K562 (cell line): ENCODE results near the gene ACACB. TPM values are rescaled to one million over a fixed set of nuclear protein-coding genes. Genes with fewer than 3 reads are reported as not detected.
A peak's percentile ranks its signal among the peaks of the same experiment; 100 is the strongest.

Experiments used
- BRCA1 ChIP-seq, 2 experiments: fragments of 450-650 bp in 1 of 2; sonication (generic) in 1 of 2; formaldehyde crosslinking in 1 of 2; IDR thresholded peaks; 2 replicates each; pipeline versions ENCODE4 v1.5.0 to v1.6.1; 2017 to 2020; ENCODE audit warnings: mild to moderate bottlenecking in 1 of 2, missing genetic modification reagents in 1 of 2
- CBFA2T3 ChIP-seq: fragments of 450-650 bp; IDR thresholded peaks from 2 replicates; pipeline ENCODE4 v1.6.1; 2017
- CBX8 ChIP-seq: fragments of 200-600 bp; sonication (generic); IDR thresholded peaks from 2 replicates; pipeline ENCODE4 v1.6.1; 2012; ENCODE audit warnings: borderline replicate concordance, mixed run types, low read depth, mild to moderate bottlenecking, moderate library complexity, mixed read lengths, low read length, control low read depth, inconsistent platforms; ENCODE audit not compliant: poor library complexity, severe bottlenecking; ENCODE audit errors: extremely low read depth
- CHD4 ChIP-seq: fragments of 200-600 bp; sonication (generic); IDR thresholded peaks from 3 replicates; pipeline ENCODE4 v1.6.1; 2012; ENCODE audit warnings: low read depth, mild to moderate bottlenecking, mixed read lengths, low read length, inconsistent platforms; ENCODE audit not compliant: insufficient read depth, insufficient replicate concordance, poor library complexity, severe bottlenecking
- COPS2 ChIP-seq: fragments of 450-650 bp; conservative IDR thresholded peaks from 2 replicates; pipeline ENCODE4 v1.6.1; 2016; ENCODE audit warnings: mild to moderate bottlenecking, moderate library complexity
- HMGN3 ChIP-seq: IDR thresholded peaks from 2 replicates; pipeline ENCODE4 v1.6.1; 2011; ENCODE audit warnings: borderline replicate concordance, low read depth, mild to moderate bottlenecking, mixed read lengths, low read length; ENCODE audit not compliant: insufficient read length; ENCODE audit errors: extremely low read depth
- ID3 ChIP-seq, 2 experiments: fragments of 250-450 bp in 1 of 2; fragments of 450-650 bp in 1 of 2; sonication (Bioruptor Pico) in 1 of 2; IDR thresholded peaks; 2 replicates each; pipeline versions ENCODE4 v1.6.1 to v1.8.0; 2016 to 2021; ENCODE audit warnings: mild to moderate bottlenecking in 2 of 2, moderate library complexity in 2 of 2, missing compliant biosample characterization in 1 of 2, missing genetic modification characterization in 1 of 2
- KLF16 ChIP-seq: IDR thresholded peaks from 2 replicates; pipeline ENCODE4 v1.6.1; 2016; ENCODE audit warnings: antibody characterized with exemption
- NCOR1 ChIP-seq: fragments of 450-650 bp; IDR thresholded peaks from 2 replicates; pipeline ENCODE4 v1.6.1; 2016; ENCODE audit warnings: mild to moderate bottlenecking, moderate library complexity
- NR4A1 ChIP-seq, 2 experiments: fragments of 250-450 bp in 1 of 2; fragments of 450-650 bp in 1 of 2; sonication (Bioruptor Pico) in 1 of 2; IDR thresholded peaks; 2 replicates each; pipeline versions ENCODE4 v1.4.0 to v1.6.1; 2016 to 2020; ENCODE audit warnings: mild to moderate bottlenecking in 2 of 2, missing compliant biosample characterization in 1 of 2, missing genetic modification characterization in 1 of 2, moderate library complexity in 1 of 2
- NUFIP1 ChIP-seq: fragments of 450-650 bp; IDR thresholded peaks from 2 replicates; pipeline ENCODE4 v1.6.1; 2018; ENCODE audit not compliant: partially characterized antibody
- PHF20 ChIP-seq: fragments of 450-650 bp; IDR thresholded peaks from 2 replicates; pipeline ENCODE4 v1.6.1; 2018; ENCODE audit not compliant: partially characterized antibody
- PHF8 ChIP-seq: fragments of 200-600 bp; sonication (generic); IDR thresholded peaks from 2 replicates; pipeline ENCODE4 v1.6.1; 2012; ENCODE audit warnings: mixed run types, mild to moderate bottlenecking, inconsistent platforms, low read length, moderate library complexity, borderline replicate concordance
- POLR2A ChIP-seq: fragments of 450-650 bp; conservative IDR thresholded peaks from 2 replicates; pipeline ENCODE4 v1.6.1; 2016
- RBM14 ChIP-seq: fragments of 200-400 bp; formaldehyde crosslinking; IDR thresholded peaks from 2 replicates; pipeline ENCODE4 v1.6.1; 2018; ENCODE audit warnings: low read depth, mild to moderate bottlenecking, low read length, moderate library complexity, borderline replicate concordance; ENCODE audit not compliant: insufficient read depth
- SAP30 ChIP-seq: fragments of 200-600 bp; sonication (generic); IDR thresholded peaks from 2 replicates; pipeline ENCODE4 v1.6.1; 2012; ENCODE audit warnings: borderline replicate concordance, low read depth, mild to moderate bottlenecking, moderate library complexity, low read length, control low read depth, inconsistent platforms; ENCODE audit not compliant: insufficient read depth, poor library complexity, severe bottlenecking
- WHSC1 ChIP-seq: IDR thresholded peaks from one replicate; pipeline ENCODE4 v1.6.1; 2012; ENCODE audit warnings: low read length, control low read depth, inconsistent platforms
- ZNF384 ChIP-seq: IDR thresholded peaks from 2 replicates; pipeline ENCODE4 v1.6.1; 2012; ENCODE audit warnings: low read depth, low read length, improper control_type of control experiment
- polyA plus RNA-seq, 8 experiments: library from polyadenylated mRNA; depleted of rRNA in 4 of 8; stranded (reverse) in 5 of 8; unstranded in 3 of 8; fragments of >200 nt; fragmentation: Nextera tagmentation in 2 of 8; fragmentation: Illumina TruSeq in 1 of 8; extraction: Ambion mirVana in 2 of 8; extraction: Trizol in 1 of 8; gene quantifications; 2 replicates each; pipeline versions ENCODE4 v1.2.1 to v1.2.3, GENCODE V29; 2011 to 2014; ENCODE audit warnings: inconsistent platforms in 1 of 8, missing spikeins in 1 of 8
- total RNA-seq, 7 experiments: library from RNA; depleted of rRNA in 6 of 7; stranded (reverse); fragments of >200 nt in 6 of 7; fragmentation: Illumina TruSeq in 2 of 7; extraction: Trizol in 2 of 7; gene quantifications; 2 replicates each; pipeline versions ENCODE4 v1.2.1 to v1.2.3, GENCODE V29; 2011 to 2021; ENCODE audit warnings: low replicate concordance in 1 of 7
- TF ChIP-seq, protein P1 (sequence below): sonication (generic); formaldehyde crosslinking; IDR thresholded peaks from 2 replicates; pipeline ENCODE4 v1.8.1; 2023; ENCODE audit warnings: mild to moderate bottlenecking, missing genetic modification reagents

ACACB gene
- total and polyA plus RNA-seq, 9 of the 15 experiments (the other 6 are each of a cell fraction or from before 2014, with no cell fraction given), result 0.10 to 2.5 (median 0.83) TPM

GRCh38 chr12:109097435-109098182, 18.8 kb upstream of the ACACB start, which contains the start of gene UNG (continued):
- TF ChIP-seq ID3 (CRISPR knock-in tag; IDR thresholded peaks at IDR 0.05), result no peak
- no peak for TF ChIP-seq ID3 (tag; IDR thresholded peaks at IDR 0.05)
- TF ChIP-seq, protein P1, sequence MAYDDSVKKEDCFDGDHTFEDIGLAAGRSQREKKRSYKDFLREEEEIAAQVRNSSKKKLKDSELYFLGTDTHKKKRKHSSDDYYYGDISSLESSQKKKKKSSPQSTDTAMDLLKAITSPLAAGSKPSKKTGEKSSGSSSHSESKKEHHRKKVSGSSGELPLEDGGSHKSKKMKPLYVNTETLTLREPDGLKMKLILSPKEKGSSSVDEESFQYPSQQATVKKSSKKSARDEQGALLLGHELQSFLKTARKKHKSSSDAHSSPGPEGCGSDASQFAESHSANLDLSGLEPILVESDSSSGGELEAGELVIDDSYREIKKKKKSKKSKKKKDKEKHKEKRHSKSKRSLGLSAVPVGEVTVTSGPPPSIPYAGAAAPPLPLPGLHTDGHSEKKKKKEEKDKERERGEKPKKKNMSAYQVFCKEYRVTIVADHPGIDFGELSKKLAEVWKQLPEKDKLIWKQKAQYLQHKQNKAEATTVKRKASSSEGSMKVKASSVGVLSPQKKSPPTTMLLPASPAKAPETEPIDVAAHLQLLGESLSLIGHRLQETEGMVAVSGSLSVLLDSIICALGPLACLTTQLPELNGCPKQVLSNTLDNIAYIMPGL (CRISPR knock-in tag), result no peak
- no peak for TF ChIP-seq RBM14
- peak; percentile 53; the same call in 1 of the 2 replicates for TF ChIP-seq PHF8
- TF ChIP-seq HMGN3, result peak; percentile 37
- no peak for TF ChIP-seq PHF20
- TF ChIP-seq CBX8, result no peak
- TF ChIP-seq NCOR1, result no peak
- TF ChIP-seq POLR2A, result peak; percentile 78
- no peak for TF ChIP-seq BRCA1 (IDR thresholded peaks at IDR 0.05)
- TF ChIP-seq BRCA1 (CRISPR knock-in tag; IDR thresholded peaks at IDR 0.05), result no peak
- no peak for TF ChIP-seq WHSC1
- no peak for TF ChIP-seq CHD4
- no peak for TF ChIP-seq CBFA2T3
- TF ChIP-seq ZNF384, result no peak
- TF ChIP-seq NUFIP1, result no peak
- TF ChIP-seq KLF16, result no peak
- TF ChIP-seq COPS2, result no peak
- TF ChIP-seq SAP30, result peak; percentile 100
- no peak for TF ChIP-seq NR4A1 (CRISPR knock-in tag; IDR thresholded peaks at IDR 0.05)
- no peak for TF ChIP-seq NR4A1 (tag; IDR thresholded peaks at IDR 0.05)
